ENCODE data around the gene SMIM21.

Gene SMIM21

DNA sequence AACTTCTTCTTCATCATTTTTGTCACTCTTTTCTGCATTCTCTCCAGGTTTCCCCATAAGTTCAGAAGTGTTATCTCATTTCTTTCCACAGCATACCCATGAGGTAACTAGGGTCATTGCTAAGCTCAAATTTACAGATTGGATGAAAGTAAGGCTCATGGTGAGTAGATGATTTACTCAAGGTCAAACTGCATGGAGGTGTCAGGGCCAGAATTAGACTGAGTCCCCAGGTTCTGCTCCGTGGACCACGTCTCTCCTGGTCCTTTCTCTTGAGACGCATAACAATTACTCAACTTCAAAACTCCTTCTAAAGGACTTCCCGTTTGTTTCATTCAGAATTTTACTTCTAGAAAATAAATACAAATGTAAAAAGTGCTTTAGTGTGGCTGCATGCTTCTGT, 43.4 kb downstream of the SMIM21 start:
- Histone ChIP-seq H3K27ac (no peak overlapping the region), H3K36me3 (no peaks in the 10 kb centered on the region), H3K9me3 (no peaks in the 10 kb centered on the region), H3K27me3 (peaks cover 22% of the 10 kb centered on the region), H3K4me3 (ENCODE audit: low read depth in 1 of 2, low read length in 1 of 2) (no peak overlapping the region), H3K4me1 (ENCODE audit: control insufficient read depth in 1 of 2, insufficient read depth in 1 of 2, low read depth in 1 of 2, low read length in 1 of 2) (no peaks in the 10 kb centered on the region)
- TF ChIP-seq, protein P1, sequence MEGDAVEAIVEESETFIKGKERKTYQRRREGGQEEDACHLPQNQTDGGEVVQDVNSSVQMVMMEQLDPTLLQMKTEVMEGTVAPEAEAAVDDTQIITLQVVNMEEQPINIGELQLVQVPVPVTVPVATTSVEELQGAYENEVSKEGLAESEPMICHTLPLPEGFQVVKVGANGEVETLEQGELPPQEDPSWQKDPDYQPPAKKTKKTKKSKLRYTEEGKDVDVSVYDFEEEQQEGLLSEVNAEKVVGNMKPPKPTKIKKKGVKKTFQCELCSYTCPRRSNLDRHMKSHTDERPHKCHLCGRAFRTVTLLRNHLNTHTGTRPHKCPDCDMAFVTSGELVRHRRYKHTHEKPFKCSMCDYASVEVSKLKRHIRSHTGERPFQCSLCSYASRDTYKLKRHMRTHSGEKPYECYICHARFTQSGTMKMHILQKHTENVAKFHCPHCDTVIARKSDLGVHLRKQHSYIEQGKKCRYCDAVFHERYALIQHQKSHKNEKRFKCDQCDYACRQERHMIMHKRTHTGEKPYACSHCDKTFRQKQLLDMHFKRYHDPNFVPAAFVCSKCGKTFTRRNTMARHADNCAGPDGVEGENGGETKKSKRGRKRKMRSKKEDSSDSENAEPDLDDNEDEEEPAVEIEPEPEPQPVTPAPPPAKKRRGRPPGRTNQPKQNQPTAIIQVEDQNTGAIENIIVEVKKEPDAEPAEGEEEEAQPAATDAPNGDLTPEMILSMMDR (IDR thresholded peaks at IDR 0.05): no peak

DNA sequence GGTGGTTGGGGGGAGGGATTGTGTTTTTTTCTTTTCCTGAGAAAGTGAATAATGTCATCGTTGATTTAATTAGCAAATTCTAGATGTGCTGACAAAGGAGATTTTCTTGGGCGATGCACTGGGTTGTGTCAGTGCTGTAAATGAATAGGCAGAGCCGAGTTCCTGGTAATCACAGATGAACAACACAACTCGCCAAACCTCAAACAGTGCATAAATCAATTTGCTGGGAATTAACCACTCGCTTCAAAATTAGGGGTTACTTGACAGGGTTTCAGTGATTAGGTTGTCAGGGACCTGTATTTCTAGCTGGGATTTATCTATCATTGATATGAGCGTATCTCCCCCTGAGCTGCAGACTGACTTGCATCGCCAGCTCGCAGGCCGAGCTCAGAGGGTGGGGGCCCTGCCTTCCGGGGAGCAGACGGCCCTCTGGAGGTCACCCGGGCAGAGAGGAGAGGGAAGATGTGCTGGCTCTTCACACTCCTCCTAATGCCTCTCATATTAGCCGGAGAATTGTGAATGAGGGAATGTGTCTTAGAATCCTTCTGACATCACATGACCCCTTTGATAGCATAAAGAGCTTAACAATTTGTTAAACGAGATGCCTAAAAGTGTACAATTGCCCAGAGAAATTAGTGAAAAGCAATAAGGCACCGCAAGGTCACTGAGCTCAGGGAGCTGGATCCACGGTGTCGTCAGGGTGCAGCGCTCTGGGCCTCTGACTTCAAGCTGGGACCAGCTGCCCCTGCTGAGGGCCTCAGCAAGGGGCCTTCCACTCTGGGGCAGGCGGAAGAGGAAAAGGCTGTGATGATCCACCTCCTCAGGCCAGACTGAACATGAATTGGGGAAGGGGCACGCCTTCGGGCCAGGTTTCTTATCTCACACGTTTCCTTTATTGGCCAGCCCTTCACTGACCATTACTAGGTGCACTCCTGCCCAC, 48.9 kb downstream of the SMIM21 start:
- Histone ChIP-seq H3K4me3 (ENCODE audit: low read depth in 1 of 2, low read length in 1 of 2) (no peak overlapping the region), H3K36me3 (no peaks in the 10 kb centered on the region), H3K27ac (no peak overlapping the region), H3K27me3 (no peaks in the 10 kb centered on the region), H3K9me3 (no peaks in the 10 kb centered on the region), H3K4me1 (ENCODE audit: control insufficient read depth in 1 of 2, insufficient read depth in 1 of 2, low read depth in 1 of 2, low read length in 1 of 2) (no peaks in the 10 kb centered on the region)
- TF ChIP-seq, protein P1 (IDR thresholded peaks at IDR 0.05): no peak

DNA sequence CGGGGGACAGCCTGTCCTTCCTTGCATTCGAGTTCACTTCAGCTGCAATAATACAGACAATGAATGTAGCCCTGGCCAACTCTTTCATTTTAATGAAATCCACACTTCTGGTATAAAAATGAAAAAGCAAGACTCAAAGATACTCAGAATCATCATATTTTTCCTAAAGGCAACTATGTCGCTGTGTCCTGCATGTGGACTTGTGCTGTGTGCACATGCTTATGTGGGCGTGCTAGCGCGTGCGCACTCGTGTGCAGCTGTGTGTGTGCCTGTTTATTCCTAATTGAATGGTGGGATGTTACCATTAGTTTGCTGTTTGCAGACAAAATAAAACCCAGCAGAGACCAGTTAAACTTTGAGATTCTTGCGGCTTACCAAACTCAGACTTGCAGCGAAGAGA, 49.6 kb downstream of the SMIM21 start:
- Histone ChIP-seq H3K9me3 (no peaks in the 10 kb centered on the region), H3K27me3 (no peaks in the 10 kb centered on the region), H3K4me3 (ENCODE audit: low read depth in 1 of 2, low read length in 1 of 2) (no peak overlapping the region), H3K27ac (no peak overlapping the region), H3K4me1 (ENCODE audit: control insufficient read depth in 1 of 2, insufficient read depth in 1 of 2, low read depth in 1 of 2, low read length in 1 of 2) (no peaks in the 10 kb centered on the region), H3K36me3 (no peaks in the 10 kb centered on the region)
- TF ChIP-seq, protein P1 (IDR thresholded peaks at IDR 0.05): no peak

DNA sequence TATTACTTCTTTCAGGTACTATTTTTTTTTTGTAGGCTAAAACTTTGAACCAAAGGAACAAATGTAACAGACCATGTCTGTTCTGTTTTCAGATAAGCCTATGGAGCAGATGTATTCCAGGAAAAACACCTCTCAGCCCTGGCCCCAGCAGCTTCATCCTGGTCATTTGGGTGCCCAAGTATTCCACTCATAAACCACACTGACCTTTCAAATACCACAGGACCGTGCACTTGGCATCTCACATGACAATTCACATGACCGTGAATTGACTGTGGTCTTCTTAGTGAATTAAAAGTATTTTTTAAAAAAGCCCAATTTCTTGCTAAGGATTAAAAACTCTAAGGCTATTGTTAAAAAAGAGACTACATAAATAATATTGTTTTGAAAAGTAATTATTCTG, 50.2 kb downstream of the SMIM21 start:
- Histone ChIP-seq H3K4me1 (ENCODE audit: control insufficient read depth in 1 of 2, insufficient read depth in 1 of 2, low read depth in 1 of 2, low read length in 1 of 2) (no peaks in the 10 kb centered on the region), H3K27ac (no peak overlapping the region)
- TF ChIP-seq, protein P1 (IDR thresholded peaks at IDR 0.05): no peak

DNA sequence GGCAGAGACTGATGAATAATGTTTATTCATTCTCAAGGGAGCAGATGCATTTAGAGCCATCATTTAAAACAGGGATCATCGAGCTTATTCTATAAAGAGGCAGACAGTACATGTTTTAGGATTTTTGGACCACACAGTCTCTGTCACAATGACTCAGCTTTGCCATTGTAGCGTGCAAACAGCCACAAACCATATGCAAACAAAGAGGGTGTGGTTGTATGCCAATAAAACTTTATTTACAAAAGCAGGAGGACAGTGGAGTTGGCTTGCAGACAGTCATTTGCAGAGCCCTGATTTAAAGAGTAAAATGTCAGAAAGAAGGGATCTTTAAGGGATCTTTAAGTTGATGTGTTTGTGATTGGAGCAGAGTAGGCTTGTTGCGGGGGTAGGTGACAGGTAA, 51.5 kb downstream of the SMIM21 start:
- Histone ChIP-seq H3K4me3 (ENCODE audit: low read depth in 1 of 2, low read length in 1 of 2) (no peak overlapping the region), H3K27me3 (no peaks in the 10 kb centered on the region), H3K4me1 (ENCODE audit: control insufficient read depth in 1 of 2, insufficient read depth in 1 of 2, low read depth in 1 of 2, low read length in 1 of 2) (no peaks in the 10 kb centered on the region), H3K36me3 (no peaks in the 10 kb centered on the region), H3K9me3 (no peaks in the 10 kb centered on the region), H3K27ac (no peak overlapping the region)
- TF ChIP-seq, protein P1 (IDR thresholded peaks at IDR 0.05): no peak

More for the DNA sequence above, 50.2 kb downstream of the SMIM21 start:
- Histone ChIP-seq H3K4me3 (ENCODE audit: low read depth in 1 of 2, low read length in 1 of 2) (no peak overlapping the region), H3K9me3 (no peaks in the 10 kb centered on the region), H3K27me3 (no peaks in the 10 kb centered on the region), H3K36me3 (no peaks in the 10 kb centered on the region)
